Tibial nerve (tissue), 4 donors: ENCODE measurements around the gene CERS1. TPM values are rescaled to one million over a fixed set of nuclear protein-coding genes. Genes with fewer than 3 reads are reported as not detected.

Experiments used
- DNase-seq, 2 donors: peaks; one replicate each; pipeline ENCODE4 v3.0.0-alpha.2; 2019; ENCODE audit warnings: low spot score in 2 of 2
- H3K27ac ChIP-seq, 4 donors: fragments of 200-600 bp; sonication (generic) in 3 of 4; one replicate each; pipeline ENCODE4 v1.5.1; 2017 to 2019; ENCODE audit warnings: mild to moderate bottlenecking in 1 of 4
- H3K27me3 ChIP-seq, 2 donors: fragments of 200-600 bp; sonication (generic) in 1 of 2; one replicate each; pipeline versions ENCODE4 v1.5.1 to v1.6.0; 2017 to 2019
- H3K36me3 ChIP-seq, 3 donors: fragments of 200-600 bp; sonication (generic); one replicate each; pipeline ENCODE4 v1.5.1; 2018 to 2019
- H3K4me1 ChIP-seq, 4 donors: fragments of 200-600 bp; sonication (generic) in 3 of 4; one replicate each; pipeline ENCODE4 v1.5.1; 2017 to 2019
- H3K4me3 ChIP-seq, 4 donors: fragments of 200-600 bp; sonication (generic) in 3 of 4; one replicate each; pipeline ENCODE4 v1.5.1; 2017 to 2019; ENCODE audit warnings: mild to moderate bottlenecking in 1 of 4, moderate library complexity in 1 of 4
- H3K9me3 ChIP-seq, 4 donors: fragments of 200-600 bp; sonication (generic) in 3 of 4; one replicate each; pipeline ENCODE4 v1.5.1; 2017 to 2019
- CTCF ChIP-seq, 5 experiments: fragments of 200-600 bp in 3 of 5; fragments of 450-650 bp in 2 of 5; sonication (generic) in 3 of 5; IDR thresholded peaks; one replicate each; pipeline ENCODE4 v1.5.1; 2016 to 2019; ENCODE audit warnings: antibody characterized with exemption in 5 of 5, mild to moderate bottlenecking in 3 of 5, moderate library complexity in 2 of 5
- EP300 ChIP-seq, 2 donors: sonication (generic); formaldehyde crosslinking; IDR thresholded peaks; one replicate each; pipeline ENCODE4 v1.6.1; 2017; ENCODE audit warnings: antibody characterized with exemption in 2 of 2, mild to moderate bottlenecking in 1 of 2
- POLR2A ChIP-seq, 2 donors: fragments of 450-650 bp; IDR thresholded peaks; one replicate each; pipeline ENCODE4 v1.6.1; 2017; ENCODE audit warnings: antibody characterized with exemption in 2 of 2, mild to moderate bottlenecking in 2 of 2, moderate library complexity in 2 of 2
- WGBS, 2 donors: methylation state at CpG; one replicate each; pipeline ENCODE4 v1.1.5; 2018; 5-methylcytosine and 5-hydroxymethylcytosine counted together
- total RNA-seq, 4 donors: library from RNA; depleted of rRNA; stranded (reverse); fragments of >200 nt; gene quantifications; one replicate each; pipeline ENCODE4 v1.1.0, GENCODE V29; 2016

Gene CERS1
- total RNA-seq, 4 donors from 2014 or later = 7.0 to 14.9 (median 13.4) TPM

- H3K27me3 ChIP-seq = no peaks in the 10 kb centered on the region
- TF ChIP-seq POLR2A (IDR thresholded peaks at IDR 0.05) (no peak), EP300 (IDR thresholded peaks at IDR 0.05) (no peak), CTCF (IDR thresholded peaks at IDR 0.05) (no peak)
- WGBS, 2 donors = 87 to 93% methylated on average over 3 to 13 of the region's 13 CpGs
- no peak overlapping the region for H3K27ac ChIP-seq
- no peak for DNase-seq
- H3K4me1 ChIP-seq = peaks cover 0 to 5% (median 0%) of the 10 kb centered on the region in 4 donors
- no peak overlapping the region for H3K4me3 ChIP-seq
- no peaks in the 10 kb centered on the region for H3K9me3 ChIP-seq
- peaks cover 0 to 100% (median 70%) of the 10 kb centered on the region in 3 donors for H3K36me3 ChIP-seq
Measured at GRCh38 chr19:18857223-18857622, 38.7 kb downstream of the CERS1 start.

GRCh38 chr19:18856385-18857126, 39.4 kb downstream of the CERS1 start:
- DNase-seq = no peak
- Histone ChIP-seq H3K4me3 (no peak overlapping the region), H3K27me3 (no peaks in the 10 kb centered on the region), H3K27ac (no peak overlapping the region), H3K9me3 (no peaks in the 10 kb centered on the region), H3K36me3 (peaks cover 0 to 100% (median 77%) of the 10 kb centered on the region in 3 donors), H3K4me1 (peaks cover 0 to 5% (median 0%) of the 10 kb centered on the region in 4 donors)
- TF ChIP-seq CTCF (IDR thresholded peaks at IDR 0.05) (no peak), EP300 (IDR thresholded peaks at IDR 0.05) (peak in 1 of 2 donors; percentile 29)
- 78 to 86% methylated on average over 21 to 22 of the region's 22 CpGs for WGBS, 2 donors

- Histone ChIP-seq H3K36me3 (peaks cover 0 to 100% (median 76%) of the 10 kb centered on the region in 3 donors), H3K4me3 (no peak overlapping the region), H3K9me3 (no peaks in the 10 kb centered on the region), H3K27me3 (no peaks in the 10 kb centered on the region), H3K27ac (no peak overlapping the region), H3K4me1 (peaks cover 0 to 6% (median 4%) of the 10 kb centered on the region in 4 donors)
- 90 to 91% methylated on average over 25 to 27 of the region's 27 CpGs for WGBS, 2 donors
- no peak for TF ChIP-seq CTCF (IDR thresholded peaks at IDR 0.05)
- no peak for TF ChIP-seq POLR2A (IDR thresholded peaks at IDR 0.05)
- TF ChIP-seq EP300 (IDR thresholded peaks at IDR 0.05) = no peak
- no peak for DNase-seq
Measured at GRCh38 chr19:18855647-18856384, 40.1 kb downstream of the CERS1 start.

GRCh38 chr19:18854982-18855381, 41.0 kb downstream of the CERS1 start:
- Histone ChIP-seq H3K36me3 (peaks cover 0 to 100% (median 71%) of the 10 kb centered on the region in 3 donors), H3K4me3 (no peak overlapping the region), H3K9me3 (no peaks in the 10 kb centered on the region), H3K27me3 (no peaks in the 10 kb centered on the region), H3K27ac (no peak overlapping the region), H3K4me1 (peaks cover 0 to 15% (median 12%) of the 10 kb centered on the region in 4 donors)
- TF ChIP-seq POLR2A (IDR thresholded peaks at IDR 0.05) = no peak
- no peak for TF ChIP-seq CTCF (IDR thresholded peaks at IDR 0.05)
- no peak for TF ChIP-seq EP300 (IDR thresholded peaks at IDR 0.05)
- 94 to 97% methylated on average over 33 of the region's 33 CpGs for WGBS, 2 donors
- no peak for DNase-seq
